Activated CD4-positive, CD25-positive, alpha-beta regulatory T cell treated with anti-CD3 and anti-CD28 coated beads, Interleukin-2, amount 50 U/mL, for 24 hours (primary cell): Measurements from ENCODE around the gene KIAA0586.

ENCODE experiments used
- ATAC-seq, 2 donors: fragments of 150-1000 bp; cut with Tn5 transposase; one replicate each; pipeline ENCODE4 v1.10.0; 2021; ENCODE audit warnings: mild to moderate bottlenecking in 1 of 2, moderate library complexity in 1 of 2

KIAA0586 gene

DNA sequence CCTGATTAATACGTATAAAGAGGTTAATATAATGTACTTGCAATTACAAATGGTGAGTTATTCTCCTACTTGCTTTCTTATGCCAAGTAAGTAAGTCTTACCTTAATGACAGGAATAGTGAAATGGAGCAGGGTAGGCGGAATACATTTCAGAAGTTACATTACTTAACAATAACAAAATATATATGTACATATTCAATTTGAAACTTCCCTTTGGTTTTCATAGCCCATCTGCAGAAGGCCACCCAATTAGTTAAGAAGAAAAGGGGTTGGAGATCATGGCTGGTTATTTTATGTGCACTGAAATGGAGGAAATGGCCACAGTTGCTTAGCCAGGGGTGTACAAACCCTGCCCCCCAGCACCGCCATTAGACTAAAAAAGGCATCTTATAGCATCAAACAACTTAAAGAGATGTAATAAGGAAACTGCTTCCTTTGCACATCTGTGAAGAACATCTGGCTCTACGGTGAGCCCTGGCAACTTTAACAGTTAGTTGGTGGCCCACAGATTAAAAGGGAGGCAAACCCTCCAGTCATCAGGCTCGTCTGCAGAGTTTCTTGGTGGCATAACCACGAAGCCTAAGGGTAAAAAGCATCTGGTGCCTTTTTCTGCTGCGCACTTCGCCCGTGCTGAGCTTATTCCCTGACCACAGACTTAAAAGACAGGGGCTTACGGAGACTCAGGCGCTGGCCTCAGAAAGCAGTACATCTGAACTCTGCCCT lies 171.4 kb downstream of the KIAA0586 start:
- no peak for ATAC-seq

DNA sequence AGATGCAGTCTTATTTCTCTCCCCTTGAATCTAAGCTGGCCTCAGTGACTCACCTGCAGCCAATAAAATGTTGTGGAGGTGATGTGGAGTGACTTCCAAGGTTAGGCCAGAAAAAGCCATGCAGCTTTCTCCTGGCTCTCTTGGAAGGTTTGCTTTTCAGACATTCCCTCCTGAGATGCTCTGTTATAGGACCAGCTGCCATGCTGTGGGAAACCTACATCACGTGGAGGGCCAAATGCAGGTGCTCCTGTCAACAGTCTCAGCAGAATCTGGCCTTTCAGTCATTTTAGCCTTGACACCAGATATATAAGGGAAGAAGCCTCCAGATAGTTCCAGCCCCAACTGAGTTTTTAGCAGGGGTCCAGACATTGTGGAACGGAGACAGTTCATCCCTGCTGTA lies 172.2 kb downstream of the KIAA0586 start:
- ATAC-seq: no peak
